HUDEP-2 (cell line): ENCODE data around the gene RUBCN.
"Not testable (repeated sequence)": the region's sequence is repeated elsewhere in the genome, so short reads cannot be mapped to it uniquely, and the experiment has no call there.

Experiments
- DNase-seq, 76 experiments: peaks; one replicate each; lab custom pipeline; 2025; ENCODE audit not compliant: unreplicated experiment in 76 of 76; lab: John Stamatoyannopoulos, UW

Gene RUBCN

DNA sequence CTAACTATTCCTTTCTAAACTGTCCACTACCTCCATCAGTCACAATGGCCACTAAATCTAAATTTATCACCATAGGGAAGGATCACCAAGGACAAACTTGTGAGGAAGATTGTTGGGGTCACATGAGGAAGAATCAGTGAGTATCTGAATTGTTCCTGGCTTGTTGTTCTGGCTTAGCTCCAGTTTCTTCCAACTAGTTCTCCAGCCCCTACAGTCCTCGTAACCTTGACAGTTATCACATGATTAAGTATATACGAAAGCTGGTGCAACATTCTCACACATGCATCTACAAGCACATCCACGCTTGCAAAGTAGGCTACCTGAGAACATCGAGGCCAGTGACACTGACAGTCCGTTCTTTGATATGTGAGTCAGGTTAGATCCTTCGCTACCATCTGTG is 46.0 kb downstream of the RUBCN start:
- DNase-seq: no peak

DNA sequence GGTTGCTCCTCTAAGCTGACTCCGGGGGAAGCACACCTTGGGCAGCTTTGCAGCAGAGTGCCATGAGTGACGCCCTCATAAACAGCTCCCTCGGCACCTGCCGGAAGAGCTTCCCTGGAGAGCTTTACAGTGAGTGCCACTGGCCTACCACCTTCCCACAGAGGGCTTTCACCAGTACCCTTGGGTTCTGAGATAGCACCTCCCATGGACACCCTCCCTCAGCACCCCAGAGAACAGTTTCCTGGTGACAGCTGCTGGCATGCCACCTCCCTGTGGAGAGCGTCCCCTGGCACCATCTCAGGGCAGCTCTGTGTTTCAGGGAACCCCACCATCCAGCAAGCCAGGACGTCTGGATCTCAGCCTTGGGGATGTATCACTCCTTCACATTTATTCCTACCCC is 49.1 kb downstream of the RUBCN start:
- DNase-seq: no peak

- DNase-seq: no peak
Measured at GRCh38 chr3:197686899-197687298, 49.8 kb downstream of the RUBCN start.

DNA sequence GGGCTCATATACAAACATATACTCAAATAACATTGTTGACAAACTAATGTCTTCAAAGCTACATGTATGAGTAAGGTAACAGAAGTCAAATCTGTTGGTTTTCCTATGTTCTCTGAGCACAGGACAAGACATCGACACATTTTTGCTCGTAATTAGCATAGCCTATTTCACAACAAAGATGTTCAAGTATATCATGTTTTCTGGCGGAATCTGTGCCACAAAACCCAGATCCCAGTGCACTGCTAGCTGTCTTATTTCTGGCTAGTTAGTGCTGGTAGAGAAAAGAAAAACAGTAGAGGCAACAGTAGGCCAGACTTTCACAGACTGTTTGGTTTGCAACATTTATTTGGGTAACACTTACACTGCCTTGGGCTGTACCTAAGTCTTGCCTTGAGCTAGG is 51.2 kb downstream of the RUBCN start:
- DNase-seq: no peak

GRCh38 chr3:197683191-197683590 is 53.5 kb downstream of the RUBCN start:
- DNase-seq: no peak

DNA sequence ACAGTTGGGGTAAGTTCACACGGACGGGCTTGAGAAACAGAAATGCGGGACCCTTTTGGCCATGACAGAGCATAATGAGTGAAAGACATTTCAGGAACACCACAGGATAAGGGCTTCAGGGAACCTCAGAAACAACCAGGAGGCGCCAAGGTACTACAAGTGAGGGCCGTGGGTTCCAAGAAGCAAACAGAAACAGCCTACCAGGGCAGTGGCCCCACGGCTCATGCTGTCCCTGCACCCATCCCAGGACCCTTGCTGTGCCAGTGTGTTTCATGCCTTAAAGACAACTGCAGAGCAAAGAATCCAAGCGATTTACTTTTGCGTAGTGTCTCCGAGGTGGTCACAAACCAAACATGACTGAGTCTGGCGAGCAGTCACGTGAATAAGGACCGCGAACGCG is 54.0 kb downstream of the RUBCN start:
- DNase-seq: peak in 1 of 76 experiments; percentile 2

DNA sequence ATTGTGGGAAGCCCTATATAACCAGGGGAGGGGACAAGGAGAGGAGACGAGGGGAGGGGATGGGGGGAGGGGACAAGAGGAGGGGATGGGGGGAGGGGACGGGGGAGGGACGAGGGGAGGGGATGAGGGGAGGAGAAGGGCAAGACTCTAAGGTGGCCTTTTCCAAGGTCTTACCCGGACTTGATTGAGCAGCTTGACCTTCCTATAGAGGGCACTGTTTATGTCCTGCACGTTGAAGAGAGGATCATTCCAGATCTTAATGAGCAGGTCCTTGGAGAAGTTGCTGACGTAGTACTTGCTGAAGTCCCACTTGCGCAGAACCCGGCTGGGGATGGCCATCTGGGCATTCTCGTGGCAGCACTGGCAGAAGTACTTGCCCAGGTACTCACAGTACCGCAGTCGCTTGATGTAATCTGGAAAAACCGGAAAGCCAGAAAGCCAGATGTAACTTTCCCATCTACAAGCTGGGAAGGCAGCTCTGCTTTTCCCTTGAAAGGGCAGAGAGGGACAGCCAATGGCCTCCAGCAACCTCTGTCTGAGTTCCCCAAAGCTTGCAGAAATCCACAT is 55.7 kb downstream of the RUBCN start:
- no peak for DNase-seq

DNA sequence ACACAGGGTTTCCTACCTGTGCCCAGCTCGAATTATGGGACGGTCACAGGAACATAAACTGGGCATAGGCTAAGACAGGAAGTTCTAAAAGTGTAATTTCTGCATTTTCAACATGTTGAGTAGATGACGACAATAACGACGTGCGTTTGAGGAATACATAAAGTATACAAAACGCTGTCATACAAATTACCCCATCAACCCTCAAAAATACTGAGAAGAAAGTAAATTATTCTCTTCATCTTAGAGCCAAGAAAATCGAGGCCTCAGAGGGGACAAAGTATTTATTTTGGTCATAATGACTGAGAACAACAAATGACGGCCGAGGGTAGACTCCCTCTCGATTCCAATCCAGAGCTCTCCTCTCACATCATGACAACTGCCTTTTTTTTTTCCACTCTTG is 60.8 kb downstream of the RUBCN start:
- DNase-seq: no peak

DNA sequence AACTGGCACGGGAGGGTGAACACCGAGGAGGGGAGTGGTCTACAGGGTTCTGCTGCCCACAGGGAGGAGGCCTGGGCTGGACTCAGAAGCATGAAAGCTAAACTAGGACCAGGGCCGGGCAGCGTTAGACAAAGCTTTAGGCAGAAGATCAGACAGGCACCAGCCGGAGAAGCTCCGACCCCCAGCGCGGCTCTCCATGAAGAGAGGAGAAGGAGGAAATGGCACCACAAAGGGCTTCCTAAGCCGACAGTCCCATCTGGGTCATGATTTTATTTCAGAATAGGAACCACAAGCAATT is 61.2 kb downstream of the RUBCN start:
- no peak for DNase-seq

DNA sequence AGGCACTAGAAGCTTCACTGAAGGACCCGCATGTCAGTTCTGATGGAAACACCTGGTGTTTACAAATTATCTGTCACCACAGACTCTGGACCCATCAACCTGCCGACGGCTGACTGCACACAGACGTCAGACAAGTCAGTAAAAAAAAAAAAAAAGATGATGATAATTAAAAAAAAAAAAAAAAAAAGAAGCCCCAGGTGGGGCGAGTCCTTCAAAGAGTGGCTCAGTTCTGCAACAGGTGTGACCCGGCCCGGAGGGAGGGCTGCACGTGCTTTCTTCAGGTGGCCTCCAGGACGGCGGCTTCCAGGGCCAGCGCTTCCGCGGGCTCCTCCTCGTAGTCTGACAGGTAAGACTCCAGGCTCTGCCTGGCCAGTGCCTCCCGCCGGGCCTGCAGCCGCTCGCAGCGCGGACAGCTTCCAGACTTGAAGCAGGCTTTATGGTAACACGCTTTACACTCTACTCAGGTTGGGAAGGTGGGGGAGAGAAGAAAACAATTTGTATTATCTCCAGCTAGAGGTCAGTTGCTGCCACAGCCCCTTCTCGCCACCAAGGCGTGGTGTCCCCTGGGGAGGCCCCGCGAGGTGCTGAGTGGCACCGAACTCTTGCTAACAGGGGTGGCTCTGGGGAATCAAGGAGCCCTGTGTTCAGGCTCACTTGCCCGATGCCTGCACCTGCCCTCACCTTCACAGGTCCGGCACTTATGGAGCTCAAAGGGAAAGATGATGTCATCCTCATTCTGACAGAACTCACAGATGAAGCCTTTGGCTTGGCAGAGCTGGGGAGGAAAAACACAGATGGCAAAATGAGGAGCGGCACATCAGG is 61.8 kb downstream of the RUBCN start:
- no peak for DNase-seq

DNA sequence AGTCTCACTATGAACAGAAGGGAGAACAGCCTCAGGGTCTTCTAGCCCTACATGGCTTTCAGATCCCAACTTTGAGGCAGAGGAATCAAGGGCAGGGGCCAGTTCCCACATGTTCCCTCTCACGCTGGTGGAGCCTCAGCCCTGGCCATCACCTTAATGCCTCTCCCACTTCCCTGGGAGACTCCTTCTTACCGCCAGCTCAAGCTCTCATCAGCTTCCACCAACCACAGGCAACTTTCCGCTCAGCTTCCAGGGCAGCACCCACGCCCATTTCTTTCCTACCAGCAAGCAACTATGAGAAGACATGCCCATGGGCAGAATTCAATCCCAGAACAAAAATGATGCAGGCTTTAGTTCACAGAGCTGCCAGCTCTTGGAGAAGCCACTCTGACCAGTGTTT is 63.5 kb downstream of the RUBCN start:
- DNase-seq: no peak

GRCh38 chr3:197670361-197670760 is 66.3 kb downstream of the RUBCN start:
- no peak for DNase-seq

GRCh38 chr3:197667968-197668367 is 68.7 kb downstream of the RUBCN start:
- DNase-seq: no peak

DNA sequence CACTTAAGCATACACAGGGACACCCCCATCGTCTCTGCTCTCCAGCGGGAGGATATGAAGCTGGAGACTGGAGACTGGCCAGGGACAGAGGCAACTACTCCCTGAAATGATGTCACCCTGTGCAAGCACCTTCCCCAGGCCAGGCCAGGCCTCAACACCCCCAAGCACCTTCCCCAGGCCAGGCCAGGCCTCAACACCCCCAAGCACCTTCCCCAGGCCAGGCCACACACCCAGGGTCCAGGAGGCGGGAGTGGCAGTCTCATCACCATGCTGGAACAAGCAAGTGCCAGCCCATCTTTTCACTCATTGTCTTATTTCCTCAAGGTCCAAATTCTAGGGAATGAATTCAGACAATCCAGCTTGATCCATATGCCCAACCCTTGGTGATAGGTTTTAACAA is 69.4 kb downstream of the RUBCN start:
- not testable (repeated sequence) for DNase-seq

- DNase-seq: not testable (repeated sequence)
Measured at GRCh38 chr3:197666221-197666842, 70.4 kb downstream of the RUBCN start.

DNA sequence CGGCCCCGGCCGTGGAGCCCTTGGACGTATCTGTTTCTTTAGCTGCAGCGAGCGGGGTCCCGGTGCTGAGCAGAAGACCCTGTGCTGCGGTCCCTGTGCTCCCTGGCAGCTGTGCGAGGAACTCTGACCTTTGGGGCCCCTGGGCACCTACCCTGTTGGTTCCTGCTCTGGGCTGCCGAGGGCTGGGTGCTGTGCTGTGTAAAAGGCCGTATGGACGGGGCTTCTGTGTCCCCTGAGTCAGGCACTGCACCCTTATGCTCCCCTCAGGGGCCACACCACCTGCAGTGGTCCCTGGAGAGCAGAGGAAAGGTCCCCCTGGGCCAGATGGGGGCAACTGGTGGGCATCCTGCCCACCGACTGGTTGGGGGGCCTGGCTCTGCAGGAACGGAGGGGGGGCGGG is 71.2 kb downstream of the RUBCN start:
- not testable (repeated sequence) for DNase-seq

- not testable (repeated sequence) for DNase-seq
Measured at GRCh38 chr3:197665142-197665491, 71.6 kb downstream of the RUBCN start.

DNA sequence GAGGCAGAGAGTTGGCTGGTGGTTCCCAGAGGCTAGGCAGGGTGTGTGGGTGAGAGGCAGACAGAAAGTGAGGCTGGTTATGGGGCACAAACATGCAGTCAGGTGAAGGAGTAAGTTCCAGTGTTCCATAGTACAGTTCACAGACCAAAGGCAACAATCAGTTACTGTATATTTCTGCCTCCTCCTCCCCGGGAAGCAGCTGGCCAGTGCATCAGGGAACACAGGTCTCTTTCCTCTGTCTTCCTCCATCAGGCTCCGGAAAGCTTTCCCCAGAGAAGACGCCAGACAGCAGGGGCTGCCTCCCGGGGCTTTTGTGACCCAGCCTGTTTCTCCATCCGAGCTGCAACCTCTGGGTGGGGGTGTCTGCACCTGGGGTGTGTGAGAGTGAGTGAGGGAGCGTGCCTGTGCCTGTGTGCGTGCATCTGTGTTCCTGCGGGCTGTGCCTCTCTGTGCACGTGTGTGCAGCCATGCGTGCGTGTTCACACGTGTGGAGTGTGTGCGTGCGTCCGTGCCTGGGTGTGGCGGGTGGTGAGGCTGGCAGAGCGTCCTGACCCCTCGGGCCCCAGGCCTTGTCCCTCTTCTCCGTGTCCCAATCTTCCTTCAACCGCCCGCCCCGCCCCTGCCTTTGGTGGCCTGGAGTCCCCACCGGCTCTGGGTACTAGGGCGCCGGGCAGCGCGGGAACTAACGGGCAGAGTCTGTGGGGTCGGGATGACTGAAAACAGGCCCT is 72.1 kb downstream of the RUBCN start:
- DNase-seq: not testable (repeated sequence)

DNA sequence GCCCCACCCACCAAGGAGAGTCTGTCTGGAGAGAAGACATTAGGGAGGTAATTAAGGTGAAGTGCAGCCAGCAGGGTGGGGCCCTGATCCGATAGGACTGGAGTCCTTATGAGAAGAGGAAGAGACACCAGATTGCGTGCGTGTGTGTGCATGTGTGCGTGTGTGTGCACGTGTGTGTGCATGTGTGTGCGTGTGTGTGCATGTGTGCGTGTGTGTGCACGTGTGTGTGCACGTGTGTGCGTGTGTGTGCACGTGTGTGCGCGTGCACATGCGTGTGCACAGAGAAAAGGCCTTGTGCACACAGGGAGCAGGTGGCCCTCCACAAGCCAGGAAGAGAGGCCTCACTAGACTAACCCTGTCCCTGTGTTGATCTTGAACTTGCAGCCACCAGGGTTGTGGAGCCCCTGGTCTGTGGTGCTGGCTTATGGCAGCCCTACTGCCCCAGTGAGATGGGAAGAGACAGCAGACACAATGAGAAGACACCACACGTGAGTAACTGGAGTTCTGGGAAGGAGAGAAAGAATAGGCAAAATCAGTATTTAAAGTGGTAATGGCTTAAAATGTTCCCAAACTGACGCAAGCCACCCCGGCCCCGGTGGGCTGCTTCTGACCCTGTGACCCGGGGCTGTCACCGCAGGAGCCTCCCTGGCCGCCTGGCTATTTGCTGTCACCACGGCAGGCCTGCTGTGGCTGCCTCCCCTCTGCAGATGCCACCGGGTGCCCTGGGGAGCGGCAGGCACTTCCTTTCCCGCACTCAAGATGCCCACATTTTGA is 73.2 kb downstream of the RUBCN start:
- not testable (repeated sequence) for DNase-seq

- not testable (repeated sequence) for DNase-seq
Measured at GRCh38 chr3:197662352-197662751, 74.4 kb downstream of the RUBCN start.

GRCh38 chr3:197661874-197662273 is 74.8 kb downstream of the RUBCN start:
- not testable (repeated sequence) for DNase-seq
